Measurements from ENCODE around the gene TCEA3.

- TF ChIP-seq EZH2 (IDR thresholded peaks at IDR 0.05) (no peak), POLR2AphosphoS5 (IDR thresholded peaks at IDR 0.05; ENCODE audit: borderline replicate concordance, low read depth, low read length) (no peak), FOXP2 (optimal IDR thresholded peaks at IDR 0.05; ENCODE audit: control extremely low read depth, extremely low read length, insufficient read depth) (no peak)
Measured at GRCh38 chr1:23419180-23419579, 5.4 kb downstream of the TCEA3 start.

All from SK-N-MC (cell line).